ENCODE results near the gene ATOH8.

- TF ChIP-seq POLR2A (IDR thresholded peaks at IDR 0.05) (no peak), CTCF (IDR thresholded peaks at IDR 0.05) (no peak)
These were observed 9.7 kb upstream of the ATOH8 start for GRCh38 chr2:85744055-85744454.
